Measurements from ENCODE around the gene SKAP2. TPM values are rescaled to one million over a fixed set of nuclear protein-coding genes. Genes with fewer than 3 reads are reported as not detected.

The SKAP2 gene
- total RNA-seq, 1 donor from 2014 or later, result 3.3 TPM

GRCh38 chr7:26683277-26683676 lies 181.1 kb downstream of the SKAP2 start:
- H3K4me1 Mint-ChIP-seq (ENCODE audit: low read depth), result no peaks in the 10 kb centered on the region
- no peak overlapping the region for H3K4me3 Mint-ChIP-seq
- no peaks in the 10 kb centered on the region for H3K9me3 Mint-ChIP-seq
- H3K27me3 Mint-ChIP-seq (ENCODE audit: insufficient read depth), result peaks cover 15% of the 10 kb centered on the region
- DNase-seq (ENCODE audit: low spot score), result no peak
- no peak overlapping the region for H3K27ac Mint-ChIP-seq
- H3K36me3 Mint-ChIP-seq (ENCODE audit: low read depth), result no peaks in the 10 kb centered on the region
- intact Hi-C loops (cut with micrococcal nuclease), result no loop called here

GRCh38 chr7:26681819-26682418 lies 182.5 kb downstream of the SKAP2 start:
- H3K4me3 Mint-ChIP-seq, result no peak overlapping the region
- peaks cover 9% of the 10 kb centered on the region for H3K27me3 Mint-ChIP-seq (ENCODE audit: insufficient read depth)
- H3K9me3 Mint-ChIP-seq, result no peaks in the 10 kb centered on the region
- intact Hi-C loops (cut with micrococcal nuclease), result loop anchor here (1.0 kb wide), 1 partner anchor 479 kb away; no protein-coding TSS in a partner anchor
- DNase-seq (ENCODE audit: low spot score), result no peak
- H3K27ac Mint-ChIP-seq, result no peak overlapping the region
- no peaks in the 10 kb centered on the region for H3K4me1 Mint-ChIP-seq (ENCODE audit: low read depth)
- H3K36me3 Mint-ChIP-seq (ENCODE audit: low read depth), result no peaks in the 10 kb centered on the region

GRCh38 chr7:26680587-26680986 lies 183.8 kb downstream of the SKAP2 start:
- Mint-ChIP-seq H3K4me1 (ENCODE audit: low read depth) (no peaks in the 10 kb centered on the region), H3K36me3 (ENCODE audit: low read depth) (no peaks in the 10 kb centered on the region), H3K4me3 (no peak overlapping the region), H3K9me3 (no peaks in the 10 kb centered on the region), H3K27me3 (ENCODE audit: insufficient read depth) (peaks cover 12% of the 10 kb centered on the region), H3K27ac (no peak overlapping the region)
- no peak for DNase-seq (ENCODE audit: low spot score)
- intact Hi-C loops (cut with micrococcal nuclease), result no loop called here

- Mint-ChIP-seq H3K27me3 (ENCODE audit: insufficient read depth) (peaks cover 22% of the 10 kb centered on the region), H3K27ac (no peak overlapping the region), H3K9me3 (no peaks in the 10 kb centered on the region), H3K36me3 (ENCODE audit: low read depth) (no peaks in the 10 kb centered on the region), H3K4me1 (ENCODE audit: low read depth) (peaks cover 4% of the 10 kb centered on the region), H3K4me3 (no peak overlapping the region)
- intact Hi-C loops (cut with micrococcal nuclease), result no loop called here
- DNase-seq (ENCODE audit: low spot score), result no peak
These were observed 189.1 kb downstream of the SKAP2 start for GRCh38 chr7:26675143-26675887.

GRCh38 chr7:26673858-26674257 lies 190.5 kb downstream of the SKAP2 start:
- Mint-ChIP-seq H3K27me3 (ENCODE audit: insufficient read depth) (peaks cover 27% of the 10 kb centered on the region), H3K36me3 (ENCODE audit: low read depth) (no peaks in the 10 kb centered on the region), H3K9me3 (no peaks in the 10 kb centered on the region), H3K4me1 (ENCODE audit: low read depth) (peaks cover 4% of the 10 kb centered on the region), H3K4me3 (no peak overlapping the region), H3K27ac (no peak overlapping the region)
- intact Hi-C loops (cut with micrococcal nuclease), result loop anchor here (5.0 kb wide), 1 partner anchor 1842 kb away; no protein-coding TSS in a partner anchor
- no peak for DNase-seq (ENCODE audit: low spot score)

- intact Hi-C loops (cut with micrococcal nuclease), result loop anchor here (5.0 kb wide), 1 partner anchor 1841 kb away; no protein-coding TSS in a partner anchor
- Mint-ChIP-seq H3K27me3 (ENCODE audit: insufficient read depth) (peaks cover 23% of the 10 kb centered on the region), H3K9me3 (no peaks in the 10 kb centered on the region), H3K36me3 (ENCODE audit: low read depth) (no peaks in the 10 kb centered on the region), H3K4me1 (ENCODE audit: low read depth) (peaks cover 4% of the 10 kb centered on the region), H3K4me3 (no peak overlapping the region), H3K27ac (no peak overlapping the region)
- no peak for DNase-seq (ENCODE audit: low spot score)
These were observed 191.1 kb downstream of the SKAP2 start for GRCh38 chr7:26673271-26673670.

- no peak for DNase-seq (ENCODE audit: low spot score)
- H3K27me3 Mint-ChIP-seq (ENCODE audit: insufficient read depth), result peaks cover 30% of the 10 kb centered on the region
- no peak overlapping the region for H3K4me3 Mint-ChIP-seq
- H3K9me3 Mint-ChIP-seq, result no peaks in the 10 kb centered on the region
- H3K4me1 Mint-ChIP-seq (ENCODE audit: low read depth), result peaks cover 11% of the 10 kb centered on the region
- no peaks in the 10 kb centered on the region for H3K36me3 Mint-ChIP-seq (ENCODE audit: low read depth)
- intact Hi-C loops (cut with micrococcal nuclease), result loop anchor here (5.0 kb wide), 1 partner anchor 1839 kb away; no protein-coding TSS in a partner anchor
- no peak overlapping the region for H3K27ac Mint-ChIP-seq
These were observed 193.5 kb downstream of the SKAP2 start for GRCh38 chr7:26670841-26671240.

- no peak for DNase-seq (ENCODE audit: low spot score)
- intact Hi-C loops (cut with micrococcal nuclease), result loop anchor here (5.0 kb wide), 1 partner anchor 1838 kb away; no protein-coding TSS in a partner anchor
- Mint-ChIP-seq H3K27me3 (ENCODE audit: insufficient read depth) (peaks cover 31% of the 10 kb centered on the region), H3K4me1 (ENCODE audit: low read depth) (peaks cover 12% of the 10 kb centered on the region), H3K36me3 (ENCODE audit: low read depth) (no peaks in the 10 kb centered on the region), H3K27ac (no peak overlapping the region), H3K9me3 (no peaks in the 10 kb centered on the region), H3K4me3 (no peak overlapping the region)
These were observed 194.1 kb downstream of the SKAP2 start for GRCh38 chr7:26670290-26670689.

GRCh38 chr7:26668821-26669220 lies 195.6 kb downstream of the SKAP2 start:
- H3K27ac Mint-ChIP-seq, result no peak overlapping the region
- DNase-seq (ENCODE audit: low spot score), result no peak
- intact Hi-C loops (cut with micrococcal nuclease), result loop anchor here (5.0 to 10.0 kb wide), 4 partner anchors 167 to 804 kb away; partner anchors contain the start of genes CBX3 and HNRNPA2B1
- peaks cover 38% of the 10 kb centered on the region for H3K27me3 Mint-ChIP-seq (ENCODE audit: insufficient read depth)
- no peaks in the 10 kb centered on the region for H3K36me3 Mint-ChIP-seq (ENCODE audit: low read depth)
- H3K4me1 Mint-ChIP-seq (ENCODE audit: low read depth), result peaks cover 16% of the 10 kb centered on the region
- H3K9me3 Mint-ChIP-seq, result no peaks in the 10 kb centered on the region
- H3K4me3 Mint-ChIP-seq, result no peak overlapping the region

GRCh38 chr7:26667514-26668133 lies 196.8 kb downstream of the SKAP2 start:
- H3K27ac Mint-ChIP-seq, result no peak overlapping the region
- no peaks in the 10 kb centered on the region for H3K36me3 Mint-ChIP-seq (ENCODE audit: low read depth)
- H3K9me3 Mint-ChIP-seq, result no peaks in the 10 kb centered on the region
- peak; percentile 47 for DNase-seq (ENCODE audit: low spot score)
- intact Hi-C loops (cut with micrococcal nuclease), result loop anchor here (1.0 to 10.0 kb wide), 8 partner anchors 165 to 803 kb away; partner anchors contain the start of genes CBX3 and HNRNPA2B1
- no peak overlapping the region for H3K4me3 Mint-ChIP-seq
- peaks cover 39% of the 10 kb centered on the region for H3K27me3 Mint-ChIP-seq (ENCODE audit: insufficient read depth)
- peaks cover 16% of the 10 kb centered on the region for H3K4me1 Mint-ChIP-seq (ENCODE audit: low read depth)

GRCh38 chr7:26664735-26665416 lies 199.5 kb downstream of the SKAP2 start:
- intact Hi-C loops (cut with micrococcal nuclease), result loop anchor here (5.0 to 10.0 kb wide), 4 partner anchors 163 to 800 kb away; partner anchors contain the start of genes CBX3 and HNRNPA2B1
- Mint-ChIP-seq H3K4me1 (ENCODE audit: low read depth) (peaks cover 16% of the 10 kb centered on the region), H3K27ac (no peak overlapping the region), H3K4me3 (no peak overlapping the region), H3K27me3 (ENCODE audit: insufficient read depth) (peaks cover 41% of the 10 kb centered on the region), H3K36me3 (ENCODE audit: low read depth) (no peaks in the 10 kb centered on the region), H3K9me3 (no peaks in the 10 kb centered on the region)
- DNase-seq (ENCODE audit: low spot score), result no peak

- H3K36me3 Mint-ChIP-seq (ENCODE audit: low read depth), result no peaks in the 10 kb centered on the region
- no peak overlapping the region for H3K4me3 Mint-ChIP-seq
- peaks cover 16% of the 10 kb centered on the region for H3K4me1 Mint-ChIP-seq (ENCODE audit: low read depth)
- H3K9me3 Mint-ChIP-seq, result no peaks in the 10 kb centered on the region
- intact Hi-C loops (cut with micrococcal nuclease), result loop anchor here (10.0 kb wide), 2 partner anchors 459 to 799 kb away; partner anchors contain the start of genes CBX3 and HNRNPA2B1
- DNase-seq (ENCODE audit: low spot score), result no peak
- peaks cover 41% of the 10 kb centered on the region for H3K27me3 Mint-ChIP-seq (ENCODE audit: insufficient read depth)
- no peak overlapping the region for H3K27ac Mint-ChIP-seq
These were observed 200.1 kb downstream of the SKAP2 start for GRCh38 chr7:26664274-26664673.

All from activated T-helper 1 cell treated with anti-CD3 and anti-CD28 coated beads, Interleukin-12 subunit alpha, Interleukin-12 subunit beta, Interleukin-2, Interleukin-4 antibody, amounts not matched to agents 30 ng/mL and 10 ng/mL and 1 ng/mL, durations not matched to agents 14 hours and 24 hours and 36 hours (primary cell).